GM23338 (cell line): Measurements from ENCODE around the gene FGF8. TPM values are rescaled to one million over a fixed set of nuclear protein-coding genes. Genes with fewer than 3 reads are reported as not detected.
A peak's percentile ranks its signal among the peaks of the same experiment; 100 is the strongest.

Experiments
- ATAC-seq: fragments of 200-7000 bp; cut with Tn5 transposase; 3 replicates; pipeline ENCODE4 v1.9.1; 2020
- DNase-seq: peaks from one replicate; pipeline ENCODE4 v3.0.0-alpha.2; 2015; ENCODE audit warnings: low spot score
- H2AFZ ChIP-seq: fragments of 200-600 bp; sonication (generic); 2 replicates; pipeline ENCODE4 v1.8.0; 2016; ENCODE audit warnings: antibody characterized with exemption, mild to moderate bottlenecking, moderate library complexity
- H3F3A ChIP-seq: fragments of 200-600 bp; sonication (generic); replicated peaks from 2 replicates; pipeline ENCODE4 v1.8.0; 2017; ENCODE audit warnings: antibody characterized with exemption, mixed run types, low read depth
- H3K27ac ChIP-seq: fragments of 200-600 bp; sonication (generic); 2 replicates; pipeline ENCODE4 v1.6.1; 2016; ENCODE audit warnings: low read depth
- H3K27me3 ChIP-seq: fragments of 200-600 bp; sonication (generic); 2 replicates; pipeline ENCODE4 v1.8.0; 2016; ENCODE audit warnings: mild to moderate bottlenecking, mixed run types, moderate library complexity; ENCODE audit not compliant: insufficient read depth
- H3K36me3 ChIP-seq: fragments of 200-600 bp; sonication (generic); 2 replicates; pipeline ENCODE4 v1.8.0; 2016; ENCODE audit warnings: mild to moderate bottlenecking; ENCODE audit not compliant: insufficient read depth
- H3K4me1 ChIP-seq: fragments of 200-600 bp; sonication (generic); 2 replicates; pipeline ENCODE4 v1.8.0; 2016; ENCODE audit warnings: mild to moderate bottlenecking, moderate library complexity; ENCODE audit not compliant: insufficient read depth
- H3K4me2 ChIP-seq: fragments of 200-600 bp; sonication (generic); 2 replicates; pipeline ENCODE4 v1.7.1; 2017; ENCODE audit warnings: mixed run types
- H3K4me3 ChIP-seq: fragments of 200-600 bp; sonication (generic); 2 replicates; pipeline ENCODE4 v1.6.1; 2016; ENCODE audit warnings: mixed run types
- H3K79me2 ChIP-seq: fragments of 200-600 bp; sonication (generic); replicated peaks from 2 replicates; pipeline ENCODE4 v1.8.0; 2017; ENCODE audit warnings: mild to moderate bottlenecking; ENCODE audit not compliant: insufficient read depth
- H3K9me2 ChIP-seq: fragments of 200-600 bp; sonication (generic); 2 replicates; pipeline ENCODE4 v1.8.0; 2017; ENCODE audit not compliant: insufficient read depth
- H4K20me1 ChIP-seq: fragments of 200-600 bp; sonication (generic); replicated peaks from 2 replicates; pipeline ENCODE4 v1.8.0; 2017; ENCODE audit warnings: mild to moderate bottlenecking; ENCODE audit not compliant: insufficient read depth
- H3K27ac Mint-ChIP-seq: 2 replicates; pipeline ENCODE4 v1.8.0; 2020; ENCODE audit warnings: inconsistent platforms, mild to moderate bottlenecking, moderate library complexity, mixed read lengths
- H3K27me3 Mint-ChIP-seq: 3 replicates; pipeline ENCODE4 v1.8.0; 2022; ENCODE audit warnings: low read depth, mild to moderate bottlenecking, moderate library complexity, mixed read lengths, inconsistent platforms; ENCODE audit not compliant: insufficient read depth, poor library complexity
- H3K36me3 Mint-ChIP-seq: 3 replicates; pipeline ENCODE4 v1.8.0; 2021; ENCODE audit warnings: low read depth, mild to moderate bottlenecking, inconsistent platforms, moderate library complexity, mixed read lengths
- H3K4me1 Mint-ChIP-seq: 3 replicates; pipeline ENCODE4 v1.8.0; 2020; ENCODE audit warnings: mild to moderate bottlenecking, inconsistent platforms, mixed read lengths
- H3K4me3 Mint-ChIP-seq: 3 replicates; pipeline ENCODE4 v1.8.0; 2021; ENCODE audit warnings: moderate library complexity, mild to moderate bottlenecking, inconsistent platforms, mixed read lengths
- H3K9me3 Mint-ChIP-seq: 3 replicates; pipeline ENCODE4 v1.8.0; 2020; ENCODE audit warnings: moderate library complexity, mild to moderate bottlenecking, inconsistent platforms, mixed read lengths
- CREB1 ChIP-seq: fragments of 250-450 bp; sonication (Bioruptor Pico); IDR thresholded peaks from 2 replicates; pipeline ENCODE4 v1.5.0; 2020; ENCODE audit warnings: low read depth, mild to moderate bottlenecking, moderate library complexity
- ETS1 ChIP-seq: IDR thresholded peaks from 2 replicates; pipeline ENCODE4 v1.6.1; 2016; ENCODE audit warnings: antibody characterized with exemption
- EZH2 ChIP-seq: fragments of 200-600 bp; sonication (generic); IDR thresholded peaks from one replicate; pipeline ENCODE4 v1.8.0; 2017; ENCODE audit warnings: antibody characterized with exemption, mild to moderate bottlenecking, low read depth; ENCODE audit not compliant: unreplicated experiment
- EZH2phosphoT487 ChIP-seq: fragments of 200-600 bp; sonication (generic); IDR thresholded peaks from one replicate; pipeline ENCODE4 v1.8.1; 2018; ENCODE audit warnings: antibody characterized with exemption; ENCODE audit not compliant: unreplicated experiment
- JUNB ChIP-seq: IDR thresholded peaks from one replicate; pipeline ENCODE4 v1.6.1; 2016; ENCODE audit warnings: antibody characterized with exemption; ENCODE audit not compliant: unreplicated experiment
- NANOG ChIP-seq: IDR thresholded peaks from 2 replicates; pipeline ENCODE4 v1.6.1; 2016; ENCODE audit warnings: antibody characterized with exemption, borderline replicate concordance
- POLR2AphosphoS5 ChIP-seq: IDR thresholded peaks from 2 replicates; pipeline ENCODE4 v1.6.1; 2016; ENCODE audit warnings: antibody characterized with exemption, low read depth
- STAT1 ChIP-seq: IDR thresholded peaks from one replicate; pipeline ENCODE4 v1.6.1; 2016; ENCODE audit warnings: antibody characterized with exemption; ENCODE audit not compliant: unreplicated experiment
- ZNF114 ChIP-seq: fragments of 250-450 bp; sonication (Bioruptor Pico); IDR thresholded peaks from 2 replicates; pipeline ENCODE4 v1.5.0; 2020; ENCODE audit warnings: mild to moderate bottlenecking, moderate library complexity
- ZNF331 ChIP-seq: fragments of 250-450 bp; sonication (Bioruptor Pico); IDR thresholded peaks from 2 replicates; pipeline ENCODE4 v1.5.0; 2020; ENCODE audit warnings: low read depth, mild to moderate bottlenecking, moderate library complexity
- polyA plus RNA-seq: library from polyadenylated mRNA; unstranded; fragments of >200 nt; fragmentation: Nextera tagmentation; extraction: Ambion mirVana; gene quantifications from 2 replicates; pipeline ENCODE4 v1.2.1, GENCODE V29; 2016
- total RNA-seq: library from RNA; depleted of rRNA; stranded (reverse); fragments of >200 nt; shearing (Covaris generic); gene quantifications from 2 replicates; pipeline ENCODE4 v1.2.3, GENCODE V29; 2014
- TF ChIP-seq, protein P1 (sequence below): IDR thresholded peaks from one replicate; pipeline ENCODE4 v1.6.1; 2018; ENCODE audit warnings: antibody characterized with exemption; ENCODE audit not compliant: unreplicated experiment
- TF ChIP-seq, protein P2 (sequence below), 2 experiments: fragments of 200-600 bp in 1 of 2; sonication (generic) in 1 of 2; conservative IDR thresholded peaks; 2 replicates each; pipeline versions ENCODE4 v1.5.1 to v1.6.1; 2016 to 2017; ENCODE audit warnings: antibody characterized with exemption in 2 of 2, low read depth in 2 of 2, mild to moderate bottlenecking in 2 of 2, moderate library complexity in 1 of 2

The FGF8 gene
- total and polyA plus RNA-seq, 2 experiments from 2014 or later = 1.6 to 6.2 TPM

GRCh38 chr10:101759309-101760247 is 16.3 kb downstream of the FGF8 start (continued):
- no peak for TF ChIP-seq ETS1
- TF ChIP-seq ZNF114 (CRISPR knock-in tag) = no peak
- TF ChIP-seq EZH2 = no peak
- TF ChIP-seq, protein P1, sequence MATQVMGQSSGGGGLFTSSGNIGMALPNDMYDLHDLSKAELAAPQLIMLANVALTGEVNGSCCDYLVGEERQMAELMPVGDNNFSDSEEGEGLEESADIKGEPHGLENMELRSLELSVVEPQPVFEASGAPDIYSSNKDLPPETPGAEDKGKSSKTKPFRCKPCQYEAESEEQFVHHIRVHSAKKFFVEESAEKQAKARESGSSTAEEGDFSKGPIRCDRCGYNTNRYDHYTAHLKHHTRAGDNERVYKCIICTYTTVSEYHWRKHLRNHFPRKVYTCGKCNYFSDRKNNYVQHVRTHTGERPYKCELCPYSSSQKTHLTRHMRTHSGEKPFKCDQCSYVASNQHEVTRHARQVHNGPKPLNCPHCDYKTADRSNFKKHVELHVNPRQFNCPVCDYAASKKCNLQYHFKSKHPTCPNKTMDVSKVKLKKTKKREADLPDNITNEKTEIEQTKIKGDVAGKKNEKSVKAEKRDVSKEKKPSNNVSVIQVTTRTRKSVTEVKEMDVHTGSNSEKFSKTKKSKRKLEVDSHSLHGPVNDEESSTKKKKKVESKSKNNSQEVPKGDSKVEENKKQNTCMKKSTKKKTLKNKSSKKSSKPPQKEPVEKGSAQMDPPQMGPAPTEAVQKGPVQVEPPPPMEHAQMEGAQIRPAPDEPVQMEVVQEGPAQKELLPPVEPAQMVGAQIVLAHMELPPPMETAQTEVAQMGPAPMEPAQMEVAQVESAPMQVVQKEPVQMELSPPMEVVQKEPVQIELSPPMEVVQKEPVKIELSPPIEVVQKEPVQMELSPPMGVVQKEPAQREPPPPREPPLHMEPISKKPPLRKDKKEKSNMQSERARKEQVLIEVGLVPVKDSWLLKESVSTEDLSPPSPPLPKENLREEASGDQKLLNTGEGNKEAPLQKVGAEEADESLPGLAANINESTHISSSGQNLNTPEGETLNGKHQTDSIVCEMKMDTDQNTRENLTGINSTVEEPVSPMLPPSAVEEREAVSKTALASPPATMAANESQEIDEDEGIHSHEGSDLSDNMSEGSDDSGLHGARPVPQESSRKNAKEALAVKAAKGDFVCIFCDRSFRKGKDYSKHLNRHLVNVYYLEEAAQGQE = no peak
- no peak for TF ChIP-seq CREB1 (CRISPR knock-in tag)
- TF ChIP-seq EZH2phosphoT487 = no peak
- TF ChIP-seq, protein P2, sequence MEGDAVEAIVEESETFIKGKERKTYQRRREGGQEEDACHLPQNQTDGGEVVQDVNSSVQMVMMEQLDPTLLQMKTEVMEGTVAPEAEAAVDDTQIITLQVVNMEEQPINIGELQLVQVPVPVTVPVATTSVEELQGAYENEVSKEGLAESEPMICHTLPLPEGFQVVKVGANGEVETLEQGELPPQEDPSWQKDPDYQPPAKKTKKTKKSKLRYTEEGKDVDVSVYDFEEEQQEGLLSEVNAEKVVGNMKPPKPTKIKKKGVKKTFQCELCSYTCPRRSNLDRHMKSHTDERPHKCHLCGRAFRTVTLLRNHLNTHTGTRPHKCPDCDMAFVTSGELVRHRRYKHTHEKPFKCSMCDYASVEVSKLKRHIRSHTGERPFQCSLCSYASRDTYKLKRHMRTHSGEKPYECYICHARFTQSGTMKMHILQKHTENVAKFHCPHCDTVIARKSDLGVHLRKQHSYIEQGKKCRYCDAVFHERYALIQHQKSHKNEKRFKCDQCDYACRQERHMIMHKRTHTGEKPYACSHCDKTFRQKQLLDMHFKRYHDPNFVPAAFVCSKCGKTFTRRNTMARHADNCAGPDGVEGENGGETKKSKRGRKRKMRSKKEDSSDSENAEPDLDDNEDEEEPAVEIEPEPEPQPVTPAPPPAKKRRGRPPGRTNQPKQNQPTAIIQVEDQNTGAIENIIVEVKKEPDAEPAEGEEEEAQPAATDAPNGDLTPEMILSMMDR (conservative IDR thresholded peaks at IDR 0.05; ENCODE audit: low read depth in 2 of 2) = no peak

GRCh38 chr10:101758858-101759257 is 17.1 kb downstream of the FGF8 start:
- 0 out of 2 replicates have a peak, but pooled peaks cover 5% of the 10 kb centered on the region for H3K27me3 ChIP-seq
- no peaks in the 10 kb centered on the region for H3F3A ChIP-seq
- H3K36me3 ChIP-seq = no peaks in the 10 kb centered on the region
- H3K4me2 ChIP-seq = no peak overlapping the region
- peaks cover 19% of the 10 kb centered on the region; the same call in 2 of the 3 replicates for H3K4me1 Mint-ChIP-seq
- H3K27ac ChIP-seq = no peak overlapping the region
- H3K4me3 Mint-ChIP-seq = no peak overlapping the region
- H3K9me2 ChIP-seq = no peaks in the 10 kb centered on the region
- DNase-seq (no peak), ATAC-seq (no peak)
- H3K36me3 Mint-ChIP-seq = no peaks in the 10 kb centered on the region
- peak overlapping the region; percentile 94 for H2AFZ ChIP-seq
- no peaks in the 10 kb centered on the region for H3K9me3 Mint-ChIP-seq
- H4K20me1 ChIP-seq = no peaks in the 10 kb centered on the region
- H3K4me3 ChIP-seq = no peak overlapping the region
- no peak for TF ChIP-seq EZH2phosphoT487
- no peak for TF ChIP-seq CREB1 (CRISPR knock-in tag)
- no peak for TF ChIP-seq ZNF331
- TF ChIP-seq, protein P2 (conservative IDR thresholded peaks at IDR 0.05; ENCODE audit: low read depth in 2 of 2) = no peak
- no peak for TF ChIP-seq STAT1
- no peak for TF ChIP-seq ETS1
- TF ChIP-seq POLR2AphosphoS5 = no peak
- TF ChIP-seq NANOG = no peak
- no peak for TF ChIP-seq ZNF114 (CRISPR knock-in tag)
- no peak for TF ChIP-seq JUNB
- no peak for TF ChIP-seq EZH2
- no peak overlapping the region for H3K27ac Mint-ChIP-seq
- peaks cover 9% of the 10 kb centered on the region for H3K27me3 Mint-ChIP-seq
- H3K79me2 ChIP-seq = no peaks in the 10 kb centered on the region
- H3K4me1 ChIP-seq = peaks cover 9% of the 10 kb centered on the region
